ENCODE results near the gene AGRN. TPM values are rescaled to one million over a fixed set of nuclear protein-coding genes. Genes with fewer than 3 reads are reported as not detected.

The AGRN gene
- polyA plus RNA-seq, 3 donors, result 0.06 to 4.7 (median 0.43) TPM

Small RNAs within 50 kb of the gene (small RNA-seq; reads per million reads assigned to genes)
- not detected for gene AL645608.3 (ENCODE audit: insufficient read length, low read depth)

Other genes starting within 250 kb of the AGRN start
- not detected for gene SAMD11, start 96.2 kb upstream of the AGRN start, polyA plus RNA-seq
- 10 to 100 TPM; 34.5 to 47.9 (median 35.8) TPM for gene NOC2L, start 60.9 kb upstream of the AGRN start, polyA plus RNA-seq
- gene KLHL17, start 59.5 kb upstream of the AGRN start, polyA plus RNA-seq, result 10 to 100 TPM in 1 of 3 donors, under 1 TPM in 2; 0.31 to 48.1 (median 0.71) TPM
- 1 to 10 TPM in 1 of 3 donors, under 1 TPM in 2; 0.21 to 1.5 (median 0.62) TPM for gene PLEKHN1, start 53.6 kb upstream of the AGRN start, polyA plus RNA-seq
- gene PERM1, start 38.0 kb upstream of the AGRN start, polyA plus RNA-seq, result not detected
- gene HES4, start 20.0 kb upstream of the AGRN start, polyA plus RNA-seq, result 10 to 100 TPM in 1 of 3 donors, 1 to 10 TPM in 2; 1.4 to 26.8 (median 2.0) TPM
- 100 to 1,000 TPM; 128 to 241 (median 145) TPM for gene ISG15, start 6.6 kb upstream of the AGRN start, polyA plus RNA-seq
- not detected for gene RNF223, start 54.2 kb downstream of the AGRN start, polyA plus RNA-seq
- gene C1orf159, start 96.0 kb downstream of the AGRN start, polyA plus RNA-seq, result 10 to 100 TPM in 1 of 3 donors, 1 to 10 TPM in 2; 3.0 to 18.8 (median 3.3) TPM
- gene TTLL10, start 153.8 kb downstream of the AGRN start, polyA plus RNA-seq, result under 1 TPM in 1 of 3 donors, not detected in 2; 0.06 TPM
- gene TNFRSF18, start 186.5 kb downstream of the AGRN start, polyA plus RNA-seq, result not detected
- gene TNFRSF4, start 194.0 kb downstream of the AGRN start, polyA plus RNA-seq, result under 1 TPM in 1 of 3 donors, not detected in 2; 0.05 TPM
- 10 to 100 TPM; 81.7 to 98.9 (median 89.0) TPM for gene SDF4, start 211.9 kb downstream of the AGRN start, polyA plus RNA-seq
- gene B3GALT6, start 212.1 kb downstream of the AGRN start, polyA plus RNA-seq, result 1 to 10 TPM; 1.9 to 8.8 (median 7.2) TPM
- 1 to 10 TPM in 1 of 3 donors, not detected in 2; 1.1 TPM for gene C1QTNF12, start 226.6 kb downstream of the AGRN start, polyA plus RNA-seq

Data from CD14-positive monocyte (primary cell).